ENCODE data around the gene PLAAT4.
"Not testable (repeated sequence)": the region's sequence is repeated elsewhere in the genome, so short reads cannot be mapped to it uniquely, and the experiment has no call there.

Gene PLAAT4

DNA sequence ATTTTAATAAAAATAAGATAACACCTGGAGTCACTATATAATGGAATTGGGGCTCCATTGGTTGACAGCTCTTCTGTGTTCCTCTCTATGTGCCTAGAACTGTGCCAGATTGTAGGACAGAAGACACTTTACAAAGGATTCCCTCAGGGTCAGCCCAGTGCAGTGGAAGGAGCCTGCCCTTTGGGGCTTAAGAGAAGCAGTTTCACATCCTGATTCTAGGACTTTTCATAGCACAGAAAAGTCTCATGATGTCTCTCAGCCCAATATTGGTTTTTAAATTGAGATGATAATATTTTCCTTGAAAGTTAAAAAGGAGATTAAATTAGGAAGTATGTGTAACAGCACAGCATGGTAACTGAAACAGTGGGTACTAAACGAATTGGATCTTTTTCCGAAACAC is 7.1 kb downstream of the PLAAT4 start:
- no peak for DNase-seq (ENCODE audit: low read depth in 2 of 2)

DNA sequence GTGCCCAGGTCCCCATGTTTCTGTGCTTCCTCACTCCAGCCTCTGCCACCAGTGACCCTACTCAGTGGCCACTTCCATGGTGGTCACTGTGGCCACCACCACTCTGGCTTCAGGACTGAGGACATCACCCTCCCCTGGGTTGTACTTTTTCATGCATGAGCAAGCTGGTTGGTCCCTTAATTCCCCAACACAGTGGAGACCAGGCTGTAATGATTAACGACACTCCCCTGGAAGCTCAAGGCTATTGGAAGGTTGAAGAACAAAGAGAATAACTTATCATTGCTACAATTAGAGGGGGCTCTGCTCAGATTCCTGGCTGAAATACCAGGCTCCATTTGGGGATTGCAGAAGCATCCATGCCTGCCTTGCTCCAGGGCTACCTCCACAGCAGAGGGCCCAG is 10.5 kb downstream of the PLAAT4 start:
- no peak for DNase-seq (ENCODE audit: low read depth in 2 of 2)

DNA sequence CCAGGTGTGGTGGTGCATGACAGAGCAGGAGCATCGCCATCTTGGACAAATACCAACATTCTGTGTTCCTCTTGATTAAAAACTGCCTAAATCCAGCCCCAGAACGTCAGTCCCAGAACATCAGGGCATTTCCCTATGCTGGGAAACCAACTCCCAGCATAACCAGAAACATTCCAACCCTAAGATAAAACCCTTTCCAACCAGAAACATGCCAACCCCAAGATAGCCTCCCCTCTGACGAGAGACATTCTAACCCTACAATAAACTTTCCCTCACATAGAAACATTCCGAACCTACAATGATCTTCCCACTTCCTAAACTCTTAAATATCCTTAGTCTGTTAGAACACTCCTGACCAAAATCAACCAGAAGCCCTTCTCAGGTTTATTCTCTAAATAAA is 11.6 kb downstream of the PLAAT4 start:
- no peak for DNase-seq (ENCODE audit: low read depth in 2 of 2)

DNA sequence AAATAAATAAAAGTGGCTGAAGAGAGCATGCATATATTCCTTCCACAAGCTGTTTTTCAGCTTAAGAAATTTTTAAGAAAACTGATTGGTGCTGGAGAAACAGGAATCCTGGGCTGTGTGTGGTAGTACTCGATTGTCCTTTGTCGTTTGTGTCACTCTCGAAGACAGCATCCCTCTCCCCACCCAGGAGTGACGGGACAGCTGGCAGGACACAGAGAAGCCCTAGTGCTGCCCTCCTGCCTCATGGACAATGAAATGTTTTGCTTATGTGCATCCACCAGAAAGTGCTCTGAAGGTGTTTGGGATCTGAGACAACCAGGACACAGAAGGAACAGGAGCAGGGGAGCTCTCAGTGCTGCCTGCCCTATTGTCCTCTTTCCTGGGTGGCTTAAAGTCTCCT is 12.8 kb downstream of the PLAAT4 start:
- no peak for DNase-seq (ENCODE audit: low read depth in 2 of 2)

DNA sequence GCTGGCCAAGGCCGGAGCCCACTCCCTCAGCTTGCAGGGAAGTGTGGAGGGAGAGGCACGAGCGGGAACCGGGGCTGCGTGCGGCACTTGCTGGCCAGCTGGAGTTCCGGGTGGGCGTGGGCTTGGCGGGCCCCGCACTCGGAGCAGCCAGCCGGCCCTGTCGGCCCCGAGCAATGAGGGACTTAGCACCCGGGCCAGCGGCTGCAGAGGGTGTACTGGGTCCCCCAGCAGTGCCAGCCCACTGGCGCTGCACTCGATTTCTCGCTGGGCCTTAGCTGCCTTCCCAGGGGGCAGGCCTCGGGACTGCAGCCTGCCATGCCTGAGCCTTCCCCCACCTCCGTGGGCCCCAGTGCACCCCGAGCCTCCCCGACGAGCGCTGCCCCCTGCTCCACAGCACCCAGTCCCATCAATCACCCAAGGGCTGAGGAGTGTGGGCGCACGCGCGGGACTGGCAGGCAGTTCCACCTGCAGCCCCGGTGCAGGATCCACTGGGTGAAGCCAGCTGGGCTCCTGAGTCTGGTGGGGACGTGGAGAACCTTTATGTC is 13.6 kb downstream of the PLAAT4 start:
- DNase-seq (ENCODE audit: low read depth in 2 of 2) = not testable (repeated sequence)

DNA sequence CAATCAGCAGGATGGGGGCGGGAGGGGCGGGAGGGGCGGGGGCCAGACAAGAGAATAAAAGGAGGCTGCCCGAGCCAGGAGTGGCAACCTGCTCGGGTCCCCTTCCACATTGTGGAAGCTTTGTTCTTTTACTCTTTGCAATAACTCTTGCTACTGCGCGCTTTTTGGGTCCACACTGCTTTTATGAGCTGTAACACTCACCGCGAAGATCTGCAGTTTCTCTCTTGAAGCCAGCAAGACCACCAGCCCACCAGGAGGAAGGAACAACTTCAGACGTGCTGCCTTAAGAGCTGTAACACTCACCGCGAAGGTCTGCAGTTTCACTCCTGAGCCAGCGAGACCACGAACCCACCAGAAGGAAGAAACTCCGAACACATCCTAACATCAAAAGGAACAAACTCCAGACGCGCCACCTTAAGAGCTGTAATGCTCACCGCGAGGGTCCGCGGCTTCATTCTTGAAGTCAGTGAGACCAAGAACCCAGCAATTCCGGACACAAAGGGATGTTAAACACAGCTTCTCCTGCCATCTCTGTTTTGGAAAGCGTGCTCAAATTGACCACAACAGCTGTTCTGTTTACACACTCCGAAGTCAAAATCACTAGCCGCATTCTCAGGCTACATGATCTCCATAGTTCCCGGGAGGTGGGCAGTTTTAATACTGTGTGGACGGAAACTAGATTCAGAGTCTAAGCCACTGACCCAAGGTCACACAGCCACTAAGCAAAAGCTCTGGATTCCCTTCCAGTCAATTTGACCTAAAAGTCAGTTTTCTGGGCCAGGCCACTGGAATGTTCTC is 14.7 kb downstream of the PLAAT4 start:
- DNase-seq (ENCODE audit: low read depth in 2 of 2) = no peak

DNA sequence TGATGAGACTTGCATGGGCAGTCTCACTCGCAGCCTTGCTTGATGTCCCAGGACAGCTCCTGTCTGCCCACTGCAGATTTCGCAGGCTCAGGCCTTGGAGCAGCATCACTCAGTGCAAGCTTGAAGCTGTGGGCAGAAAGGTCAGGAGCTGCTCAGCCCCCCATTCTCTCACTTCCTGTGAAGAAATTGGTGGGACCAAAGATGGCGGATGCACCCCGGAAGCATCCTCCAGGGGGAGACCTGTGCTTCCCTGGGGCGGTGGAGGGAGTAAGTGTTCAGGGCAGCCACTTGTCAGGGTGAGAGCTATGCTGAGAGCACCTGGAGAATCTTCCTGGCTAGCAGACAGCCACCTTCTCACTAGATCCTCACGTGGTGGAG is 15.3 kb downstream of the PLAAT4 start:
- no peak for DNase-seq (ENCODE audit: low read depth in 2 of 2)

DNA sequence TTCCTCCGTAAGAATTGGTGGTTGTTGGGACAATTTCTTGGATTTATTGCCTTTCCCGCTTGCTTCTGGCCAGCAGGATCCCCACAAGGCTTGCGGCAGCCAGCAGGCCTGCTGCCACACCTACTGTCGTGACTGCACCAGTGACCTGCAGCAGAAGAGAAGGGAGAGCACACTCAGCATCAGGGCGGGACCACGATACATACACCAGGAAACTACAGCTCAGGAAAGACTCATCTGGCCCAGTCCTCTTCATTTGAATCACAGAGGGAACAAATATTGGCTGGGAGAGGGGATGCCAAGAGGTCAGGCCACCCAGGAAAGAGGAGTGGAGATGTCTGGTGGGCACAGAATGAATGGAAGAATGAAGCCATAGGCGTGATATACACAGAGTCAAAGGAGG is 16.3 kb downstream of the PLAAT4 start:
- DNase-seq (ENCODE audit: low read depth in 2 of 2) = no peak

DNA sequence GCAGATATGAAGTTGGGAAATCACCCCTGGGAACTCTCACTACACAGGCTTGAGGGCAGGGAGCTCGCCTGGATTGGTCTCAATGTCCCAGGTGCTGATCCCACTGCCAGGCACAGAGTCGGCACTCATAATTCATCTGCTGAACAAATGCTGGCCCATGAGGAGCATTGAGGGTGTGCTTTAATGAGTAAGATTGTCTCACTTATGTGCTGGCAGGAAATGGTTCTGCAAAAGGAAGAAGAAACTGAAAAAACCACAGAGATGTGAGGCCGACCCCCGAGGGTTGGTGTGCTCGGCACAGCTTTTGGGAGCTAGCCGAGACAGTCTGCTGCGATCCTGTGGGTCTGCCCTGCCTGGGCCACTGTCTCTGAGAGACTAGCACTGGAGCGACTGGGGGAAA is 17.2 kb downstream of the PLAAT4 start:
- DNase-seq (ENCODE audit: low read depth in 2 of 2) = no peak

DNA sequence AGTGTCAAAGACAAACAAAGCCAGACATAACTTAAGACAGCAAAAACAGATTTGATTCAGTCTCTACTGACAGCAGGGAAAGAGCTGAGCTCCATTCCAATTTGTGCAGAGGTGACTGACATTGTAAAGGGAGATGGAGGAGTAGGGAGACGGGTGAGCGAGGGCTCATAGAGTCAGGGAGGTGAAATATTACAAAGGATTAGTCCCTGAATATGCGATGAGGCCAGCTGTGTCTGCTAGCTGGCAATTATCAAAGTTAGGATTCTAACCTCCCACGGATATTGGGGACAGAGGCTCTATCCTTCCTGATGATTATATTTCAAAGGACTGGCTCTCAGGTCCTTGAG is 18.2 kb downstream of the PLAAT4 start:
- no peak for DNase-seq (ENCODE audit: low read depth in 2 of 2)

DNA sequence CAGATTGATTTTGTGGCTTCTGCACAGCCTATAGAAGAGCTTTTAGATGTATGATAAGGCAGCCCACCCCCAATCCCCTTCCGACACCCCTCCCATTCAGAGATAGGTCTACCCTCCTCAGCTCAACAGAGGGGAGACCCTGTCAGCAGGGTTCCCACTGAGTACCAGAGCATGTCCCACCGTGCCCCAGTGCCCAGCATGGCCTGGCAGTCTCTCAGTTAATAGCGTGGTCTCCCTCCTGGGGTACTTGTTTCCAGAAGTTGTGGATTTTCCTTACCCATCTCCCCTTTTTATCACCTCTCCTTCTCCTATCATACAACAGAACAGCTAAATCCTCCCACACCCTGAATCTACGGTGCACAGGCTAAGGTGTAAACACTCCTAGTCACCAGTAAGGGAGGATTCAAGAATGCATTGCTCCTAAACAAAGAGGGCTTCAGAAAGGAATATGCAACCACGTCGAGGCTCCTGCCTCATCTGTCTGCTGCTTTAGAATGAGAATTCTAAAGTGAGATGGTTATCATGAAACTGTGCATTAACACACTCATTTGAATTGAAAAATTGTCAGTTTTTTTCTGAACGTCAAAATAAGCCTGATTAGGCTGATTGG is 19.9 kb downstream of the PLAAT4 start:
- DNase-seq (ENCODE audit: low read depth in 2 of 2) = no peak

DNA sequence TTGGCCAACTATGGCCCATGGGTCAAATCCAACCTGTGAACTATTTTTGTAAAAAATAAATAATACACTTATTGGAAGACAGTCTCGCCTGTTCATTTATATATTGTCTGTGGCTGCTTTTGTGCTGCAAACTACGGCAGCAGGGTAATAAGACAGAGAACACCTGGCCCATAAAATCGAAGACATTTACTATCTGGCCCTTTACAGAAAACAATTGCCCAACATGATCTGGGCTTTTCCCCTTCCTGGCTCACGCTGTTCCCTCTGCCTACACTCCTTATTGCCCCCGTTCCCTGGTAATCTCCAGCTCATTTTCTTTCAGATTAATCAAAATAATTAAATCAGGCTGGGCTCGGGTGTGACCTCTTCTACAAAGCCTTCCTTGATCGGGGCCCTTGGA is 21.0 kb downstream of the PLAAT4 start:
- no peak for DNase-seq (ENCODE audit: low read depth in 2 of 2)

DNA sequence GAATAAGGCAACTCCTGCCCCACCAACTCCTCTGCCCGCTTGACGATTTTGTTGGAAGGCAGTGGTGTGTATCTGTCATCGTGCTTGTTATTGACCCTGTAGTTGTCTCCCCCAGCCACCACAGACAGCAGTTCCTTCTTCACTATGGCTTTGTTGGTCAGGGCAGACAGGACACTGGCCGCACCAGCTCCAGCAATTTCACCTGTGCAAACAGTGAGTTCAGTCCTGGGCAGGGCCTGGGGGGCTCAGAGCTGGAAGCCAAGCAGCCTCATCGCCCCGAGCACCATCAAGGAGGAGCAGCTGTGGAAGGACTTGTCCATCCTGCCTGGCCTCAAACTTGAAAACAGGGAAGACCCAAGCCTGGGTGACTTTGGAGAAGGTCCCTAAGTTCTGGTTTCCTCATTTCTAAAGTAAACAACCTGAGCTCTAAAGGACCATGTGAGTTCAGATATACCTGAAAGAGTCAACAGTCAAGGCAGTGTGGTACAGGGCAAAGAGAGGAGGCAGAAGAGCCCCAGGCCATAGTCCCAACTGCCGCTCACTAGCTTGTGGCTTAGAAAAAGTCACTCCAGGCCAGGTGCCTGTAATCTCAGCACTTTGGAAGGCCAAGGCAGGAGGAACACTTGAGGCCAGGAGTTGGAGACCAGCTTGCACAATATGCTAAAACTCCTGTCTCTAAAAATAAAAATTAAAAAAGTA is 22.0 kb downstream of the PLAAT4 start:
- DNase-seq (ENCODE audit: low read depth in 2 of 2) = no peak

DNA sequence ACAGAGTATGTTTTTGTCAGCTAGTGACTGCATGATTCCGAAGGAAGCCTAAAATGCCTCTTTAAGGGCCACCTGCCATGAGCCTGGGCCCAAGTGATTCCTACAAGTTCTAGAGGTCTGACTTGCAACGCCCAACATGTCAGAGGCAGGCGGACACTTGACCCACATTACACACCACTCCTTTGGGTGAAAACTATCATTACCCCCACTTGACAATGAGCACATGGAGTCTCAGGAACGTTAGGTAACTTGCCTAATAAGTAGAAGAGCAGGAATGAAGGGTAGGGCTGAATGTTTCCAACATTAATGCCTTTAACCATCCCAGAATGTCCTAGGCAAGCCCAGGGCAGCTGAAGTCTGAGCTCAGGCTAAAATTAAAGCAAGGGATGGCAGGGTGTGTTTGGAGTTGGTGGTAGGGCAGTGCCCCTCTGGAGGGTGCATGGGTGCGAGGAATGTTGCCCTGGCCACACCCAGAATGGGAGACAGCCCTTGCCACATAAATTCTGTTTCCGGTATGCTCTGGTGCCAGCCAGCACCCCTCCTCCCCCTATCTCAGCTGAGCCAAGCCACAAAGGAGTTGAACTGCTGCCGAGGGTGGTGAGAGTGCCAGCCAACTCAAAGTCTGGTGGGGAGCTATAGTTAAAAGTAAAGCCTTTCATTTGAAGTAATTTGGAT is 24.0 kb downstream of the PLAAT4 start:
- DNase-seq (ENCODE audit: low read depth in 2 of 2) = no peak

DNA sequence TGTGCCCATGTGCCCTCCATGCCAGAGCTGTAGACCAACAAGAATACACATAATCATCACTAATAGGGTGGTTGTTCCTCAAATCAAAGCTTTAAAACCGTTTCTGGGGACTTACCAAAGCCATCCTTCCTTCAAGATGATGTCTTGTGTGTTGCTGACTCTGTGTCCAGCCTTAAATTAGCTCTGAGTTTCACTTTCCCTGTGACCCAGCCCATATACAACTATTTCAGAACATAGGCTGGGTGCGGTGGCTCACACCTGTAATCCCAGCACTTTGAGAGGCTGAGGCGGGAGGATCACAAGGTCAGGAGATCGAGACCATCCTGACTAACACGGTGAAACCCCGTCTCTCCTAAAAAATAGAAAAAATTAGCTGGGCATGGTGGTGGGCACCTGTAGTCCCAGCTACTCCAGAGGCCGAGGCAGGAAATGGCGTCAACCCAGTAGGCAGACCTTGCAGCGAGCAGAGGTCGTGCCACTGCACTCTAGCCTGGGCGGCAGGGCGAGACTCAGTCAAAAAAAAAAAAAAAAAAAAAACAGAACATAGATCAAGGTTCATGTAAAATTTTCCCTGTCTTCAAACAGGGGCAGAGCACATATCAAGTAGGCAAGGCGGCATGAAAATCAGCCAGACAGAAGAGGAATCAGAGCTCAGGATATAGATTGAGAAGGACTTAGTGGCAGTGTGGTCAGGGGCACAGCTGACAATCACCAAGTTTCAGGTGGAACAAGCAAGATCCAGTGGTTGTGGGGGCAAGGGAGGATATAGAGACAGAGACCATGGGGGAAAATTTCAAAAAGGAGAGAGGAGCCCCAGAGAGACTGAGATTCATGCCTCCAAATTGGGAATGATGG is 26.8 kb downstream of the PLAAT4 start, which contains the start of gene PLAAT2:
PLAAT2 (minus strand) TSS at position 179 of the 855 bp plus-strand sequence; CDS start at position 124, 55 bp downstream.
- no peak for DNase-seq (ENCODE audit: low read depth in 2 of 2)

DNA sequence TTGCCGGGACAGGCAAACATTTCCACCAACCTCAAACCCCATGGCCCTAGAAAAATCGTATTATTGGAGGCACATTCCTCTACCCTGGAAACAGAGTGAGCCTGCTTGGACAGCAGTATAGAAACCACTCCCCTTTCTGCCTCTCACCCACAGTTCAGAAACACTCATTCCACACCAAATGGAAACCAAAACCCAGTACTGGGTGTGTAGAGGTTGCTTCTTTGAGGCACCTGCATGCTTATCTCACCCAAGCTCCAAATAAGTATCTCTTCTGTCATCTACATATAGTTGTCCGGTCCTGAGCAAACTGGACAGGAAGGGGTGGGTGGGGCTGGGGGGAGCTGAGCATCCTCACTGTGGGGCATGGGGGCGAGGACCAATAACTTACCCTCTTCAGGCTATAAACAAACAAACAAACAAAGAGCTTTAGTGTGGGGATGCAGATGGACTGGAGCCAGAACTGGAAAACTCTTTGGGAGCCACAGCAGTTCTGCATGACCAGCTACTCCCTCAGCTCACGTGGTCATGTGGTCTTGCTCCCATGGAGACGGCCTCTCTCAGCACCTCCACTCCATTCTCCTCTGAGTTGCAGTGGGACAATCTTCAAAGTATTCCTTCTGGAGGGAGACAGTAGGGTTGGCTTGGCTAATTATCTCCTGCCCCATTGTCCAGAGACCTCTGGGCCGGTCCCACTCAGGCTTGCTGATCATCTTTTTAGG is 27.6 kb downstream of the PLAAT4 start:
- DNase-seq (ENCODE audit: low read depth in 2 of 2) = no peak

DNA sequence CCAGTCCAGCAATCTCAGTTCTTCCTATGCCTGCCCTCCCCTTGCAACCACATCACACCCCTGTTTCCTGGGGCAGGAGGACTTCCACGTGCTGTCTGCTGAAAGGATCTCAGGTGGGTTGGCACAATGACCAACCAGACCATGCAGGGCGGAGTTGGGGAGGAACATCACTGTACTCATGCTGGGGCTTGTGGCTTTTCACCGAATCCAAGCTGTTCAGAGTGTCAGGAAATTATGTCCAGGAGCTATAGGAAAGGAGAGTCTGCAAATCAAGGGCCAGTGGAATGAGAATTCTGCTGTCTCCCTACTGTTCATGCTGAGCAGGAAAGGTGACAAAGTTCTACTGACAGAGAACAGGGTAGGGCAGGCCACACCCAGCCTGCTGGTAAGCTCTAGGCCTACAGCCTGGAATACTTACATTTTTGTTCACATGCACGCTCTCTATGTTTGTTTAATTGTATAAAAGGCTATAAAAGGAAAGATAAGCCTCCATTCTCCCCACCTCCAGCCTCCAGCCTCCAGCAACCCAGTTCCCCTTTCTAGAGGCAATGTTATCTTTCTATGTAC is 28.3 kb downstream of the PLAAT4 start:
- DNase-seq (ENCODE audit: low read depth in 2 of 2) = no peak

DNA sequence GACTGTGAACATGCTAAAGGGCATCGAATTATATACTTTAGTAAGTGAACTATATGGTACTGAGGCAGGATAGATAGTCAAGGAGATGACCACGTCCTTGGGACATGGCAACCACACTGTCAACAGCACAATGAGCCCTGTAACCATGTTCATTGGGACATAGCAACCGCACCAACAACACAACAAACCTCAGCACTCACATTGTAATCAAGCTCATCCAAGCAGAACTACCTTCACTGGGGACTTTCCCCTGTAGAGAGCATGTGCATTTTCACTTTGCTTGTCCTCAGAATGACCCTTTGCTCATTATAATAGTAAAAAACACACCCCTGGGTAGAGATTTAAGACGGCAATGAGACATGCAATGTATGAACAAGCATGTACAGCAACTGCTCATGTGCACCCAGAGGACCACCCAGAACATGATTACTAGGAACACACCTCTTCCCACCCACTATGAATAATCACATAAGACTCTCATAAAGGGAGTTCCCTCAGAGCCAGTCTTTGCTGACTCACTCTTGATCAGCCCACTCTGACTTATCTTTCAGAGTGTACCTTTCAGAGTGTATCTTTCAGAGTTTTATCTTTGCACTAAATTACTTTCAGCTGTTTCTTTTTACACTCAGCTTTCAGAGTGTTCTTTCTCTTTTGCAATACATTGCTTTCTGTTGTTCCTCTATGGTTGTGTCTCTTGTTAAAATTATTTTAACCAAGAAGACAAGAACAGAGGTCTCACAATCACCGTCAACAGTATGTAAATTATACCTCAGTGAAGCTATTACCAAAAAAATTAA is 30.6 kb downstream of the PLAAT4 start:
- peak in 1 of 2 donors; percentile 44 for DNase-seq (ENCODE audit: low read depth in 2 of 2)

DNA sequence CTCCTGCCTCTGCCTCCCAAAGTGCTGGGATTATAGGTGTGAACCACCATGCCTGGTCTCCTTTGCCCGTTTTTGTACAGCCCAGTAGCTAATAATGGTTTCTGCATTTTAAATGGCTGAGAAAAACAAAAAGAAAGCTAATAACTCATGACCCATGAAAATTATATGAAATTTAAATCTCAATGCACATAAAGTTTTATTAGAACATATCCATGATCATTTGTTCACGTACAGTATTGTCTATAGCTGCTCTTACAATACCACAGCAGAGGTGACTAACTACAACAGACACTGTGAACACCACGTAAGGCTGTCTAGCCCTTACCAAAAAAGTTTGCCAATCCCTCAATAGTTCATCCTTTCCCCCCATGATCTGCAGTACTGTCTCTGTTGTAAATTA is 33.0 kb downstream of the PLAAT4 start:
- DNase-seq (ENCODE audit: low read depth in 2 of 2) = no peak

All from activated CD4-positive, alpha-beta T cell treated with anti-CD3 and anti-CD28 coated beads for 24 hours (primary cell).